HG03571 (cell line): ENCODE measurements around the gene RELT.

Source experiments
- ATAC-seq: cut with Tn5 transposase; IDR thresholded peaks from one replicate; pipeline ENCODE4 v1.9.1; 2021; ENCODE audit not compliant: unreplicated experiment

RELT gene

DNA sequence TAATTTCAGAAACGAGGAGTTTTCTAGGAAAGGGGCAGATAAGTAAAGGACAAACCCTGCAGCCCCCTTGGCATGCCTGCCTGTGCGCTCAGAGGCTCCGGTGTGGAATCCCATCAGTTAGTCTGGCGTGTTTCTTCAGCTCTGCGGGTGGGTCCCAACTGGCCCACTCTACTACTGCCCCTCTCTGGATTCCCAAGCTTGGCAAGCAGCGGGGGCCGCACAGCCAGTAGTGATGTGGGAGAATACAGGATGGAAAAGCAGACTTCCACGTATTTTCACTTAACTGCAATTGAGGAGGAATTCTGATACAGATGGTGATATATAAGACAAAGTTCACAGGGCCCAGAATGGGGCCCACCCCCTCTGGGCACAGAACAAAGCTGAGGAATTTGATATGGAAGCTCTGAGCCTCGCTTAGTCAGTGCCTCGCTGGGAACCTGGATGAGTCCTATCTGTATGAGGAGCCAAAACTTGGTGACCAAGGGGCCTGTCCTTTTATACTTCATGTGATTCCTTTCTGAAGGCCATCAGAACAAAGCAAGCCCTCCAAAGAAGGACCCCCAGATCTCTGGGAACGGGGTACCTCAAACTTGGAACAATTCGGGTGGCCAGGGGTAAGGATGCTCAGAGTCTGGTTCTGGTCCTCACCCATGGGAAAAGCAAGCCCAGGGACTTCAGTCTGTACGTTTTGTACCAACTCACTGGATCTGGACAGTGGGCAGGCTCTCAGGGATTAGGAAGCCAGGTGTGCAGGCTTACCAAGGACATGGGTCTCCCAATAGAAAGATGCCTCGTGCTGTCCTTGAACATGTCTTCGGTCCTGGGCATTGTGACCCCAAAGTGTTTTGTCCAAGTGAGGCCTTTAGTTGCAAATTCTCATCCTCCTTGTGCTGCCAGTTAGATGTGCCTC lies 26.0 kb downstream of the RELT start:
- ATAC-seq = no peak

DNA sequence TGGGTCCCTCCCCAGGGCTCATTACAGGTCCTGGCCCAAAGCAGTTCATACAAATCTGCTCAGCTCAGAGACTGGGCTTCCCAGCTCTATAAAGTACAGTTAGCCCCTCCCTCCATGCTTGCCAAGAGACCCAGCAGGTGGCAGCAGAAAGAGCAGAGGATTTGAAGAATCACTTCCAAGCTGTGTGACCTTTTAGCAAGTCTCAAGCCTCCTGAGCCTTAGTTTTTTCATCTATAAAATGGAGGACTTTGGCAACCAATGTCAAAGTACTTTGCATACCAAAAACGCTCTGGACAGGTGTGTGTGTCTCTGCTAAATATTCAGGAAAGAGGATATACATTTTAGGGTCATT lies 26.6 kb downstream of the RELT start:
- ATAC-seq = no peak

DNA sequence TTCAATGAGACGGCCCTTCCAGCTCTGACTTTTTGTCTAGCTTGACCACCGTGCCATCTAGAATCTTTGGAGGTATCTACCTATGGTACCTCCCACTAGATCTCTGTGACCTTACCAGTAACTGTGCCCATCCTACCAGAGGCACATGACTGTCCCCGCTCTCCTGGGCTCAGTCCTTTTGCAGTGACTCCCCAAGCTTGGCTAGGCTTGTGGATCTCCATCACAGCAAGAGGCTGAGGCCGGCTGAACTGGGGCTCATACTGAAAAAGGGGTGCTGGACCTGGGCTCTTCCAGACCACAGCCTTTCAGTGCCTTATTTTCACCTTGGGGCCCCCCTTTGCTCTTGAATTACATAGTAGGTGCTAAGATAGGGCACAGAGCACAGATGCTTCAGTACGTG lies 27.3 kb downstream of the RELT start:
- ATAC-seq = no peak

DNA sequence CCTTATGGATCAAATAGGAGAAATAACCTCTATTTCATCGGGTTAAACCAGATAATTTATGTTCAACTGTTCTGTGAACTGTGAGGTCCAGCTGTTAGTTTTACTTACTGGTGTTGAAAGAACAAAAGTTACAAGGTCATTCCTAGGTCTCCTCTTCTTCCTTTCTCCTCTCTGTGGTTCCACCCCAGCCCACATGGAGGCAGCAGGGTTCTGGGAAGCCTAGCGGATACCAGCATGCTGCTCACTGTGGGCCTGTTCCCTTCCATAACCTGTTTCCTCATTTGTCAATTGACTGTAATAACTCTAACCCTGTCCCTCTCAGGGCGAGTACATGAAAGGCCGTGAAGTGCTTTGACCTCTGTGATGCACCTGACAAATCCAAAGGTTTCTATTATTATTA lies 27.8 kb downstream of the RELT start:
- no peak for ATAC-seq

DNA sequence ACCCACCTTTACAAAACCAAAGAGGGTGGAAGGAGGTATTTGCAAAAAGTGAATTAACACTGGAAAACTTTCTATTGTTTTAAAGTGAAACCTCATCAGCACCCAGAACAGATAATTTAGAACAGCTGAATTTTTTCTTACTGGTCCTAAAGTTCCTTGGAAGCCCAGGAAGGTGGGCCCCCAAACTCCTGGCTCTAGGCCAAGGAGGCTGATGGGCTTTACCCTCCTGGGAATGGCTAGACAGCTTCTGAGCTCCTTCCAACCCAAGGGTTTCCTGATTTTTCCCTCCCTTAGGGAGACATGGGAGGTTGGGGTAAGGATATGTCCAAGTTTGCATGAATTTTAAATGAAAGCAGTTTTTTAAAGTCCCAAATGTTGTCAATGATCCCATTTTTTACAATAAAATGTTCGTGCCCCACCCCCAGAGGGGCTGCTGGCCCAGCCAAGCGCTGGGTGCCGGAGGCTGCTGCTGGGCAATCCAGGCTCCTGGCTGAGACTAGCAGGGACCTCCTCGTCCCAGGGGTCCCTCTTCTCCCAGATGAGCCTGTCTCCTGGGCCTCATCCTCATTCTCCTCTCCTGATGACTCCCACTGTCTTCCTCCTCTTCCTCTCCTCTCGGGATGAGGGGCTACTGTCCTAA lies 28.4 kb downstream of the RELT start:
- ATAC-seq = no peak

DNA sequence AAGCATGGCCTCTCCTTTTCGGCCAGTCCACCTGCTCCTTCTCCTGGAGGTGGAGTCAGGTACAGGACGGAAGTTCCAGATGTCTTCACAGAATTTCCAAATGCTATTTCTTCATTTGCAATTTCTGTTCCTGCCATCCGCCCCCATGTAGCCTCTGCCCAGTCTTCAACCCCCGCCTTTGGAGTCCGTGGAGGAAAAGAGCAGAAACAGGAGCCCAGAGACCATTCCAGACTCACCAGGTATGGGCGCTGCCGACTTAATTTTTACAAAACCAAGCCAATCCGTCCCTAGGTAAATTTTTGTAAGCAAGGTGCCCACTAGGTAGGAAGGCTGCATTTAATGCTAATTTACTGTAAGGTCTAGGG lies 28.9 kb downstream of the RELT start:
- ATAC-seq = no peak

DNA sequence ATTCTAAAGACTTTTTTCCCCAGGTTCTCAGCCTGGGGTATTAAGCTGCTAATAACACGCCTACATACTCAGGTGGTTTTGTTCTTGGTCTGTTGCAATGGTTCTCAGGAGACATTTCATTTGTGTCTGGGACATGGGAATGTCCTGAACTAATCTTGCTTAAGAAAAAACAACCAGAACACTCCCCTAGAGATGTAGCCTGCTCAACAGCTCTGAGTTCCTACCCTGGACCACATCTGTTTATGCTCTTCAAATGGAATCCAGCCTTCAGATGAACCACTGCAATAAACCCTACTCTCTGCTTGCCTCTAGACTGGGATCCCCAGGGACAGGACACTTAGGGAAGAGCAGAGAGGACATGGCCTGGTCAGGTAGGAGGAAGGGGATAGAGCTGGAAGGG lies 29.9 kb downstream of the RELT start:
- no peak for ATAC-seq

DNA sequence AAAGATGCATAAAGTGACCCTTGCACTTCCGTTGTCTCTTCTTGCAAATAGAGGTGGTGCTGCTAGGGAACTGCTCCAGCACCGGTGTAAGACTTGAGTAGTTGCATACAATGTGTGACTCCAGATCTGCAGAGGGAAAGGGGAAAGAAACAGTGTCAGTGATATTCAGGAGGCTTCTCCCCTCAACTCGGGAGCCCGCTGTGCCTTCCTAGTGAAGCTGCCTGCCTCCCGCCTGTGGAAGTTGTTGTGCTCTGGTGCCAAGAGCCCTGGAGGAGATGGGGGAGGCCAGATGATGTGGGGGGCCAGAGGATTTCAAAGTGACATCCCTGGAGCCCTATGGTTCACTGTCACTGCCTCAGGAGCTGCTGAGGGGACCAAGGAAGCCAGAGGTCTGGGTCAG lies 30.4 kb downstream of the RELT start:
- no peak for ATAC-seq

DNA sequence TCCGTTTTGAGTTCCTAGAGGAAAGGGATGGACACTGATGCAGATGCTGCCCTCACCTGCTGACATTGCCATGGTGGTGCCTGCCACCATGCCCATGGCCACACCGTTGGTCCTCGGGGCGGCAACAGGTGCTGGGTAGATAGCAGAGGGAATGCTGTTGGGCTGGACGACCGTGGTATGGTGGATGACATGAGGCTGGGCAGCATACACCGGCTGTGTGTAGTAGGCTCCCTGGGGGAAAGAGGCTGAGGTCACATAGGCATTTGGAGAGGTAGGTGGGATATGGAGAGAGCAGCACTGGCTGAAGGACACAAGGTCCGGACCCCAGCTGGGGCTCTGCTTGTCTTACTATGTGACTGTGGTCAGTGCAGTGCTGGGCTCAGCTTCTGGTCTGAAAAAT lies 33.2 kb downstream of the RELT start:
- ATAC-seq = no peak

DNA sequence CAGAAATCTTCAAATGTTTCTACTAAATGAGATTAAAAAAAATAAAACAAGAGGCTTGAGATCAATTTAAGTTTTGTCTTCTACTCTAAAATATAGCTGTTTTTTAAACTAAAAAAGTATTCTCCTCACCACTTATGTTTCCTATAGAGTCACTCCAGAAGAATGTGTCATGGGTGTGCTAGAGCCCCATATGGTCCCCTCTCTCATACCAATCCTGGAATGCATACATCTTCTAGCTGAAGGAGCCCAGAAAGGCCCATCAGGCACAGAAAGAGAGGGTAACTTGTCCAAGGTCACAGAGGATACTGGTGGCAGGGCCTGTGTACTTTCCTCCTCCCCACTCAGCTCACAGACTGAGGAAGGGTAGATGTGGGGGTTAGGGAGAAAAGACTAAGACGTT lies 34.4 kb downstream of the RELT start:
- ATAC-seq = no peak

DNA sequence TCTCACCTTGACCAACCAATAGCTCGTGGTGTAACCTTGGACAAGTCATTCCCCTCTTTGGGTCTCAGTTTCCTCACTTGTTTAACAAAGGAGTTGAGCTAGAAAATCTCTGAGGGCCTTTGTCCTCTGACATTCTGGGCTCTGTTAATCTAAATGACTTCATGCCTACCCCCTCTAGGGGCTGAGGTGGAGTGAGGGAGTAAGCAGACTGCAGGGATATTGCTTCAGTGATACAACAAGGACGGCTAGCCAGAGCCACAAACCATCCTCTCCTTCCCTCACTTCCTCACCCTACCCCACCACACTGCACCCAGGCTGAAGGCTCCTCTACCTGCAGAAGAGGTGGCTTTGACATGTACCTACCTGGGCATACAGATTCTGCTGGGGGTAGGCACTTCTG lies 34.8 kb downstream of the RELT start:
- ATAC-seq = no peak

DNA sequence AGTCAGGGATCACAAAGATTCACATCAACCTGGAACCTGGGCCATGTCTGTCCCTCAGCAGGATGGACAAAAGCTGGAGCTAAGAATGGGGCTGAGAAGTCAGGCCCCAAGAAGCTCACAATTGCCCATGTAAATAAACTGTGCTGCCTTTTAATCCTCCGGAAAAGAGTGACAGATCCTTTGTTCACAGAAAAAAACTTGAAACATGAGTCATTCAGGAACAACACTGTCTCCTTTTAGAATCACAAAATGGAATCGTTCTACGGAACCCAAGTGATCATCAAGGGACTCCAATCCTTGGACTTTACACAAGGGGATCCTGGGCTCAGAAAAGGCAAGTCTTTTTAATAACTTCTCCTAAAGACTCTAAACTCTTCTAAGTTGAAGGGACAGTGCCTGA lies 36.1 kb downstream of the RELT start:
- ATAC-seq = no peak

DNA sequence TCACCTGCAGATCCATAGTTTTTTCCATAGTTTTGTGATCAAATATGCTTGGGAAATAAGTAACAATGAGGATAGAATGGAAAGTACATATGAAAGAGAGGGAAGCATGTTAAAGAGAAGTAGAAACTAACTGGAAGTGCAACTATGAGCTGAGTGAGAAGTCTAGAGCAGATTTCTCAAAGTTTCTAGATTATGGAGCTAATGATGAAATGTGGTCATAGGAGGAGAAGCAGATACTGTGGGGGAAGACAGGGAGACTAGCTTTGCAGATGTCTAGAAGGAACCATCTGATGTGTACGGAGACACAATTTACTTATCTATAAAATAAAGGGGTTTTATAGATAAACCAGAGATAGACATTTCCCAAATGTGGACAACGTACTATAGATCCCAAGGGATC lies 37.1 kb downstream of the RELT start:
- ATAC-seq = no peak

DNA sequence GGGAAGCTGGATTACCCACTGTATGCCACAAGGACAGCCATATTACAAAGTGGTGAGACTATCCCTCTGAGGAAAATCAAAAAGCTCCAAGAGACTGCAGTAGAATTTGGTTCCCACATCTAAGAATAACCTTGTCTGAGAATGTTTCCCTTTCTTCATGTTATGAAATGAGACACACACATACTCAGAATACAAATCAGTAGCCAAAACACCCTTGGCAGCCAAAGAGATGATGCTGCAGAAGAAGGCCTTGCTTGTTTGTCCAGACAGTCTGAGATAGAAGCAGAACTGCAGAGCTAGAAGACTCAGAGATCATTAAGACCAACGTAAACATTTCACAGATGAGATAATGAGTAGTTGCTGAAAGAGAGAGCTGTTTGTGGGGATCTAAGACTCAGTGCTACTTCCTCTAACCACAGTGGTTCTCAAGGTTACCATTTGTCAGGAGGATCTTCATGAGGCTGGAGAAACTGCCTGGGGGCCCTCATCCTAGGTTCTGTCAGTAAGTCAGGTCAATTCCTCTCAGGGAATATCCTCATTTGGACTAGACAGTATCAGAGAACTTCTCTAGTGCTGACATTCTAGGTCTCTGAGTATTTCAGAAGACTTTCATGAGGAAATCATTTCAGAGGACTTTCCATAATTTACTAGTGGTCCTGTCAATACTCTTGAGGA lies 38.9 kb downstream of the RELT start:
- ATAC-seq = no peak

DNA sequence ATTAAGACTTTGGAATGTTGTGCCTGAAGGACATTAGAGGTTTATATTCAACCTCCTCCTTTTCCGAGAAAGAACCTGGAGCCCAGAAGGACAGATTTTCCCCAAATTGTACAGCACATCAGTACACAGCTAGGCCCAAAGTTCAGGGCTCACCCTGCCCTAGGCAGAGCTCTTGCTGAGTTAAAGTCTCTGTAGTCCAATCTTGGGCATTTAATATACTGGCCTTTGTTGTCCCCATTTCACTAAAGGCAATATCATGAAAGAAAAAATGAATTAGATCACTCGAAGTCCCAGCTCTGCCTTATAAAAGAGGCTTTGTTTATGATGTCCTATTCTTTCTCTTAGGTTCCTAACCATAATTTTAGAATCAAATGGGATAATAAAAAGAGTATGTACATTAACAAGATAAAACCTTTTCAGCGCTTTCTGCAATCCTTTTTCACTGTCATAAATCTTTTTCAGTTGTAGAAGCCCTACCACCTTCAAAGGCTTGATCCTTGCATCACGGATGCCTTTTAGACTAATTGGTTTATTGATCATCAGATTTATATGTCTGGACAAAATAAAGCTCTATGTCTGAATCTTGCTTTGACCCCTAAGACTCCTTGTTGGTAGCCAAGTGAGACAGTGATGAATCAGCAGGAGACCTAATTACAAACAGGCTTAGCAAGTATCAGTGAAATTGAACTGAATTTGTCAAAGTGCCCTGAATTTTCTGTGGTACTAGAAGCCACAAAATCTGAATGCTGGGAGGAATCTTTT lies 39.8 kb downstream of the RELT start:
- no peak for ATAC-seq

DNA sequence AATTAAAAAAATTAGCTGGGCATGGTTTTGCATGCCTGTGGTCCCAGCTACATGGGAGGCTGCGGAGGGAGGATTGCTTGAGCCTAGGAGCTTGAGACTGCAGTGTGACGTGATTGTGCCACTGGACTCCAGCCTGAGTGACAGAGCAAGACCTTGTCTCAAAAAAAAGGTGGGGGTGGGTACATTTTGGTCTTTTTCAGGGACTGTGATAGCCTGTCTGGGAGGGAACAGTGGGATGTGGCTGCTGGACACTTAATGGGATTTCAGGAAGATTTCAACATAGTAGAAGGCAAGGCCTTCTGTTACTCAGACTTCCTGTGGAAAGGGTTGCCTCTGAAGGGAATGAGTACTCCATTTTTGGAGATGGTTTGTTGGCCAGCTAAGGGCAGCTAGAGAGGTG lies 40.6 kb downstream of the RELT start:
- ATAC-seq = no peak

DNA sequence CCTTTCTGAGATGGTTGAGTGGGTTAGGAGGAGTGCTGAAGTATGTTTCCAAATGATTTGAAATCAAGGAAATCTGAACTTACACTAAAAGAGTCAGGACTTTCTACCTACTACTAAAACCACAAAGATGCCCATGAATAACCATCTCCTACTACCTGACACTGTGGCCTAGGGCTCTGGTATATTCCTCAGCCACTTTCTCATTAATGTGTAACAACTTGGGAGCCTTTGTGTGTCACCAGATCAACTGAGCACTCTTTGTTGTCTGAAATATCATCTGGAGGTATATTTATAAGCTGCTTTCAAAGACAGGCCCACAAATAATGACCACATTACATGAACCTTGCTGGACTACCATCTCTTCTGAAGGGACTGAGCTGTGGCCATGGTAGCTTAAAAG lies 43.9 kb downstream of the RELT start:
- ATAC-seq = no peak

DNA sequence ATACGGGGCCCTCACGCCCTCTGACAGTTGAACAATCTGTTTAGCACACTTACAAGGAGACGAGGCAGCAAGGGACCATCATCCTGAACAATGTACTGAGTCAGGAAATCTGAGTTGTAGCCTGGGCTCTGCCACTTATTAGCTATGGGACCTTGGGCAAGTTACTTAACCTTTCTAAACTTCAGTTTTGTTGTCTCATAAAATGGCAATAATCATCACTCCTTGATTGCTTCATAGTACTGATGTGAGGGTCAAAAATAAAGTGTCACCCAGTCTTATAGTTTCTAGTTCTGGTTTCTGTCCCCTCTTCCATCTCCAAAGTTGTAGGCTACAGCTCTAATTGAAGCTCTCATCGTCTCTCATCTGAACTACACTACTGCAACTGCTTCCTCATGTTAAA lies 46.7 kb downstream of the RELT start:
- ATAC-seq = no peak

DNA sequence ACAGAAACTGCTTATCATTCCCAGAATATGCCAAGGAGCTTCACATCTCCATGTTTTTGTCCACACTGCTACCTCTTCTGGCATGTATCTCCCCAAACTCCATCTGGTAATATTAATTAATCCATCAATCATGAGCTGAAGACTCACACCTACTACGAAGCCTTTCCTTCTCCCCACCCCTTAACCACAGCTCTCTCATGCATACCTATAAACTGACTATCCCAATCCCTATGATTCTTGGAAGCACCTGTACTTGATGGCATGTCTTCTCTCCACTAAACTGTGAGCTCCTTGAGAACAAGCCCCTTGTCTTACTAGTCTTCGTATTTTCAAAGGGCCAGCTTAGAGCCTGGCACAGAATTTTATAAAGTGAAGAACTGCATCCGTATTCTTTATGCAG lies 47.3 kb downstream of the RELT start:
- ATAC-seq = no peak

DNA sequence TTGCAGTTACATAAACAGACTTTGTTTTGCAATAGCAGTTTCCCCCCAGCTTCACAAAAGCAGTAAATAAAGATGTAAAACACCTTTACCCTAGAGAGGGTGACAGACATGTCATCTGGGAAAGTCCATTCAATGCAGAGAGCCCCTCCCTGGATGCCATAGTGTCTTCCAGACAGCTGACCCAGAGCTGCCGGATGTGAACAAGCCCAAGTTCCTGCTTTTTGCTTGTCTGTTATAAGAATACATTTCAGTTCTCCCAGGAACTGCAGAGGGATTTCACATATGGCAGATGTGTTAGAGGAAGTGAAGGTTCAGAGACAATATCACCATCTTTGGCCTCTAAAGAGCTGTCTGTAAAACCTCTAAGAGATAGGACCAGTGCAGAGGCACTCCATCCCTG lies 48.9 kb downstream of the RELT start:
- ATAC-seq = no peak

DNA sequence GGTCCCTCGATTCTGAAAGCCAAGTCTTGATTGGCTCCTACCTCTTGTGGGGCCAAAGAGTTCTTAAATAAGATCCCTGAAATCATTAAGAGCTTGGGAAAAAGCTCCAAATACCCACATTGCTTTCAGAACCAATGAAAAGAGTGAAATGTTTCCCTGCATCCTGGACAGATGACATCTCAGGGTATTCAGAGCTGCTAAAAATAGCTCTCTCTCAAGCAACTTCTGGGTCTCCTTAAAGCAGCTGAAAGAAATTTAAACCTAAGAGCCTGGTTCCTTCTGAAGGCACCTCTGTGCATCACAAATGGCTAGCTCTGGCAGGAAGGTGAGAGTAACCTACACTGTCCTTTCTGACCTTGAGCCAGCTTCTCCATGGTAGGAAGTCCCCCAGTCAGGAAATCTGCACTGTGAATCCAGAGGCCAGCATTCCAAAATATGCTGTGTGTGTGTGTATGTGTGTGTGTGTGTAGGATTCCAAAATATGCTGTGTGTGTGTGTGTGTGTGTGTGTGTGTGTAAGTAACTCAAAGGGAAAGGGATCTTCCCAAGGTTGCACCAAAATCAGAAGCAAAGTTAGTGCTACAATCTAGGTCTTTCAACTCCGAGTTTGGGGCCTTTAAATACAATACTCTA lies 50.1 kb downstream of the RELT start:
- no peak for ATAC-seq
